ENCODE measurements around the gene DAAM1.

DAAM1 gene

GRCh38 chr14:59188461-59189090 lies at the start of gene DAAM1:
Gene DAAM1 (plus strand): TSS chr14:59188667. CDS start chr14:59263478, 74,811 bp downstream.
- in situ Hi-C loops (cut with HindIII; ENCODE audit: low sequenced_read_pairs), result loop anchor here (5.0 kb wide), 1 partner anchor 254 kb away; no protein-coding TSS in a partner anchor

DNA sequence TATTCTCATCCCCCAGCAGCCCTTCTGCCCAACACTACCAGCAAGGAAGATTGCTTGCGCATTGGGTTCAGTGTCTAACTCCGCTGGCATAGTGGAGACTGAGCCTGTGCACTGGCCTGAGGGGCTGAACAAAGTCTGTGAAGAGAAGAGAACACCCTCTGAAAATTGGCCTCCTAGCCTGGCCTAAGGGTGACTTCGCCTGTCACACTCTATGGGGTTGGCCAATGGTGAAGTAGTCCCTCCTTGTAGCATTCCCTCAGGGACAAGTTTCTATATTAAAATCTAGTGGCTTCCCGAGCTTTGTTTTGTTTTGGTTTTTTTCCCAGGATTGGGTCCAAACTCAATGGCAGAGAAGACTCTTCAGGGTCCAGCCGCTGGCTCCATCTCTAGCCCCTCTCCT lies 49.1 kb upstream of the DAAM1 start:
- in situ Hi-C loops (cut with HindIII; ENCODE audit: low sequenced_read_pairs), result no loop called here

GRCh38 chr14:59140106-59140843 lies 48.2 kb upstream of the DAAM1 start:
- in situ Hi-C loops (cut with HindIII; ENCODE audit: low sequenced_read_pairs), result no loop called here

DNA sequence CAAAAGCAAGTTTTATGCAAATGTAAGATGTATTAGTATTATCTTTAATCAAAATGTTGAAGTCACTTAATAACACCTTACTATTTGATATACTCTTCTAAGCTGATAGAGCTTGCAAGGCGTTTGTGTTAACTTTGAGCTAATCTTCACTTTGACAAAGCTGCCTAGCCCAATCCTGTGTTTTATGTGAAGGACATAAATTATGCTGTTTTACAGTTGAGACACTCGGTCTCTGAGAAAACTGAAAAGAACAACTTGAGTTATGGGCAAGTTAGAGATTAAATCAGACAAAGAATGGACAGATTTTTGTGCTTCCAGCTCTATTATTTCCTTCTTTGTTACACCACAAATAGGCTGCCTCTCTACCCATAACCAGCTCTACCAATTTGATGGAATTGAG lies 42.0 kb upstream of the DAAM1 start:
- in situ Hi-C loops (cut with HindIII; ENCODE audit: low sequenced_read_pairs), result no loop called here

DNA sequence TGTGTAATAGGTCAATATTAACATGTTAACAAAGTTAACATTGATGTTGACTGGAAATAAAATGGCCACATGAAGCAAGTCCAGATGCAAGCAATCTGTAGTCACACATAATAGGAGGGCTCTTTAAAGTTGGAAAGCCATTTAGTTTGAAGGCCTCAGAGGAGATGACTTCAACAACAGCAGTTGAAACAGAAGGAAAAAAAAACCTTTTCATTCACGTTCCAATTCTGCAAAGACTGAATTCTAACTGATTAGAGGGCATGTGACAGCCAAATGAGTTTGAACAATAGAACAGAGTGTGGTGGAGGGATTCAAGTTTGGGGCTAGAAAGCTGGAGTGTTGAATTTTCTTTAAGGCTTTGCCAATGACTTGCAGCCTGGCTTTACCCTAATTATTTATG lies 41.5 kb upstream of the DAAM1 start:
- in situ Hi-C loops (cut with HindIII; ENCODE audit: low sequenced_read_pairs), result no loop called here

DNA sequence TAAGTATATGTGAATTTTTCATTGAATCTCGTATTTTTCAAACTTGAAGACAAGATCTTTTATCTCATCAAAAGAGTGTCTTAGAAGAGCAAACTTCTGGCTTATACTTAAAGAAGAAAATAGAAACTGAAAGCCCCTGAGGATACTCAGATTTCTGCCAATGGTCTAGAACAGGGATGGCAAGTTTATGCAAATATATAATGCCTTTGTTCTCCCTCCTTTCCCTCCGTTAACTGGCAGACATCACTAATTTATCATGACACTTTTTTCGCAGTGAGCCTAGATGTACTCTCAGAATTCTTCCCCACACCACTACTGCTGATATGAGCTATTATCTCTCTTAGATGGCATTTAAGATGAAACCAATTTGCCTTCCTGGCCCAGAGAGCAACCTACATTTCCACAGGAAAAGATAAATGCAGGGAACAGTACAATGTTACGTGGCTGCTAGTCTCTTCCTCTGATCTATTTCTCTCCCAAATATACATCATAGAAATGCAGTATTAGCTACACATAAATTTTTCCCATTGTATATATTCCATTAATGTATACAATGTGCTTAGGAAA lies 40.0 kb upstream of the DAAM1 start:
- in situ Hi-C loops (cut with HindIII; ENCODE audit: low sequenced_read_pairs), result no loop called here

DNA sequence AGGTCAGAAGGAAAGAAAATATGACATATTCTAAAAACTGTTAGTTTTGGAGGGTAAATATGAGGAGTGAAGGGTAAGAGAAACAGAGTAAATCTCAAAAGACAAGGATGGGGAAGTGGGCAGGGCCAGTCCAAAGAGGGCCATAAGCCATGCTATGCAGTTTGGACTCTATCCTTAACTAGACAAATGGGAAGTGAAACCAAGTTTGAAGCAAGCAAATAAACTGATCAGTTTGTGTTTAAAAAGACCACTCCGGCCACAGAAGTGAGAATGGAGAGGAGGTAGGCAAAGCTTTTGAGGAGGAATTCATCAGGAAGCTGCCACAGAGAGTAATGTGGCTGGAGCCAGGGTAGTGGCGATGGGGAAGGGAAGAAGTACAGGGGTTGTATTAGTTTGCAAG lies 37.5 kb upstream of the DAAM1 start:
- in situ Hi-C loops (cut with HindIII; ENCODE audit: low sequenced_read_pairs), result no loop called here

DNA sequence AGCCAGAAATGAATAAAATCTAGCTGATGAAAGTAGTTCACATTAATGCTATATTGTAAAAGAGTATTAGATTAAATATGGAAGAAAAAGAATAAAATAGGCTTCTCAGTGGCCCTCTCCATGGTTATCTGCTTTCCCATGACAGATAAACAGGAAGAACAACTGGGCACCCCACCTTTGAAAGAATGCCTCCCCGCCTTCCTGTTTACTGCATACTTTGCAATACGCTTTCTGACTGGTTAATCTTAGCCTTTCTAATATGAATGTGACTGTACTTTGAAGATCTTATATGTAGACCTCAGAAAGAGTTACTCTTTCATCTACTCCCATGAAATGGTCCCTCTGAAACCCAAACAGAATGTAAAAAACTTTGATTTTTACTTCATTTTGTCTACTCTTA lies 34.1 kb upstream of the DAAM1 start:
- in situ Hi-C loops (cut with HindIII; ENCODE audit: low sequenced_read_pairs), result no loop called here

GRCh38 chr14:59155886-59156285 lies 32.6 kb upstream of the DAAM1 start:
- in situ Hi-C loops (cut with HindIII; ENCODE audit: low sequenced_read_pairs), result no loop called here

DNA sequence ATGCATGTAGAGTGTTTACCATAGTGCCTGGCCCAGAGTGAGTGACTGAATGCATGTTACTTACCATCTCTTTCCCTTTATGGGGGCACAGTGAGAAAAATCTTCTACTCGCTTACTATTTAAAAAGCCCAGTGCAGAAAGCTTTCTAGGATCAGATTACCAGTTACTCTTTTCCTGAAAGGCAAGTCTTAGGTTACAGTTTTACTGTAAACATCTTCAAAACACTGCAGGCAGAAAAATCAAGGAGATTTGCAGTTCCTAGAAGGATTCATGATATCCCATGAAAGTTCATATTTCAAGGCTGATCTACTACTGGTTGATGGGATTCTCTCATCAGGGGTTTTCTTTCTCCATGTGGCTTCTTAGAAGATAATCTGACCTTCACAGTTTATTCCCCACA lies 29.3 kb upstream of the DAAM1 start:
- in situ Hi-C loops (cut with HindIII; ENCODE audit: low sequenced_read_pairs), result no loop called here

GRCh38 chr14:59160506-59160905 lies 28.0 kb upstream of the DAAM1 start:
- in situ Hi-C loops (cut with HindIII; ENCODE audit: low sequenced_read_pairs), result no loop called here

GRCh38 chr14:59161561-59162175 lies 26.8 kb upstream of the DAAM1 start:
- in situ Hi-C loops (cut with HindIII; ENCODE audit: low sequenced_read_pairs), result no loop called here

DNA sequence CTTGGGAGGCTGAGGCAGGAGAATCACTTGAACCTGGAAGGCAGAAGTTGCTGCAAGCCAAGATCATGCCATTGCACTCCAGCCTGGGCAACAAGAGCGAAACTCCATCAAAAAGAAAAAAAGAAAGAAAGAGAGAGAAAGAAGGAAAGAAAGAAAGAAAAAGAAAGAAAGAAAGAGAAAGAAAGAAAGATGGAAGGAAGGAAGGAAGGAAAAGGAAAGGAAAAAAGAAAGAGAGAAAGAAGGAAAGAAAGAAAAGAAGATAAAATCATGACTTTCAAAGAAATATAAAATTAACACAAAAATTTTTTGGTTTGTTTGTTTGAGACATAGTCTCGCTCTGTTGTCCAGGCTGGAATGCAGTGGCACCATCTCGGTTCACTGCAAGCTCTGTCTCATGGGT lies 22.2 kb upstream of the DAAM1 start:
- in situ Hi-C loops (cut with HindIII; ENCODE audit: low sequenced_read_pairs), result no loop called here

GRCh38 chr14:59175404-59175803 lies 13.1 kb upstream of the DAAM1 start:
- in situ Hi-C loops (cut with HindIII; ENCODE audit: low sequenced_read_pairs), result no loop called here

DNA sequence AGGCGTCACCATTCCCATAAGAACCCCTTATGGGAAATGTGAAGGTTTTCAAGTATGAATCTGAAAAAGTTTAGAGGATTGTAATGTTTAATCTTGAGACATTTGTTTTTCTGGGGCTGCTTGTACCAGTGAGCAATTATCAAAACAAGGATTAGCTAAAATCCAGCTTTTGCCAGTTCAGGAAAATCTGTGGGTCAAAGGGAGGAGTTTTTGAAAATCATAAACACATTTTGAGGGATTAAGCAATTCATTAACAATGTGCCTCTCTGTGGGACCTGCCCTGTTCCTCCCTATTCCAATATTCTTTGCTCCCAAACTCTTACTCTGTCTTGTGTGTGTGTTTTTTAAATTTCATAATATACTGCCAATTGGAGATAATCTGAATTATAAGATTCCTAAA lies 11.7 kb upstream of the DAAM1 start:
- in situ Hi-C loops (cut with HindIII; ENCODE audit: low sequenced_read_pairs), result no loop called here

GRCh38 chr14:59177262-59177661 lies 11.2 kb upstream of the DAAM1 start:
- in situ Hi-C loops (cut with HindIII; ENCODE audit: low sequenced_read_pairs), result no loop called here

GRCh38 chr14:59181791-59182190 lies 6.7 kb upstream of the DAAM1 start:
- in situ Hi-C loops (cut with HindIII; ENCODE audit: low sequenced_read_pairs), result no loop called here

DNA sequence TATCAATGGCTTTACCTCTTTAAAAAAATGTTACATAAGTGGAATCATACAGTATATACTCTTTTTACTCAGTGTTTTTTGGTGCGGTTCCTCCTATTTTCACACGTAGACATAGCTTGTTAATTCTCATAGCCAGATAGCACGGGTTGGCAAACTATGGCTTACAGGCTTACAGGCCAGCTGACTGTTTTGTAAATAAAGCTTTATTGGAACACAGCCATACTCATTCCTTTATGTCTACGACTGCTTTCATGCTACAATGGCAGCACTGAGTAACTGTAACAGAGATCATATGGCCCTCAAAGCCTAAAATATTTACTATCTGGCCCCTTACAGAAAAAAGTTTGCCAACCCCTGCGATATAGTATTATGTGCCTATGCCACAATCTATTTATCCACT lies 5.8 kb upstream of the DAAM1 start:
- in situ Hi-C loops (cut with HindIII; ENCODE audit: low sequenced_read_pairs), result no loop called here

GRCh38 chr14:59183150-59183549 lies 5.3 kb upstream of the DAAM1 start:
- in situ Hi-C loops (cut with HindIII; ENCODE audit: low sequenced_read_pairs), result no loop called here

- in situ Hi-C loops (cut with HindIII; ENCODE audit: low sequenced_read_pairs), result no loop called here
Observed at GRCh38 chr14:59184396-59184795, 4.1 kb upstream of the DAAM1 start.

DNA sequence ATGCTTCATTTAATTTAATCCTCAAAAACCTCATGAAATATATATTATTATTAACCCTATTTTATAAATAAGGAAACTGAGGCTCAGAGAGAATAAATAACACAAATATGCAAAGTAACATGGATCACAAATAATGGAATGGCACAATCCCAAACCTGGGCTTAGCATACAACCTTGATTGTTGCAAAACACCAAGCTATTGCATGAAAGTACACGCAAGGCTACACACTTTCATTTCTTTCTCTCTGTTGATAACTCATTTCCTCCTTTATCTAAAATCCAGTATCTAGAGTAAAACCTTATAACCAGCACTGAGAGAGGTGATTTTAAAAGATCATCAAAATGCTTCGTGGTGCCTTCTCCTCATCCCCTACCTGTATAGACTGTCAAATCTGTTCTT lies 2.8 kb upstream of the DAAM1 start:
- in situ Hi-C loops (cut with HindIII; ENCODE audit: low sequenced_read_pairs), result loop anchor here (5.0 kb wide), 1 partner anchor 257 kb away; no protein-coding TSS in a partner anchor

- in situ Hi-C loops (cut with HindIII; ENCODE audit: low sequenced_read_pairs), result loop anchor here (5.0 kb wide), 1 partner anchor 256 kb away; no protein-coding TSS in a partner anchor
Observed at GRCh38 chr14:59186306-59186705, 2.2 kb upstream of the DAAM1 start.

All from endothelial cell of hepatic sinusoid (primary cell).